Measurements from ENCODE around the gene TMEM187. TPM values are rescaled to one million over a fixed set of nuclear protein-coding genes. Genes with fewer than 3 reads are reported as not detected.

The TMEM187 gene
- polyA plus RNA-seq, 2 donors = 2.5 to 3.3 TPM

DNA sequence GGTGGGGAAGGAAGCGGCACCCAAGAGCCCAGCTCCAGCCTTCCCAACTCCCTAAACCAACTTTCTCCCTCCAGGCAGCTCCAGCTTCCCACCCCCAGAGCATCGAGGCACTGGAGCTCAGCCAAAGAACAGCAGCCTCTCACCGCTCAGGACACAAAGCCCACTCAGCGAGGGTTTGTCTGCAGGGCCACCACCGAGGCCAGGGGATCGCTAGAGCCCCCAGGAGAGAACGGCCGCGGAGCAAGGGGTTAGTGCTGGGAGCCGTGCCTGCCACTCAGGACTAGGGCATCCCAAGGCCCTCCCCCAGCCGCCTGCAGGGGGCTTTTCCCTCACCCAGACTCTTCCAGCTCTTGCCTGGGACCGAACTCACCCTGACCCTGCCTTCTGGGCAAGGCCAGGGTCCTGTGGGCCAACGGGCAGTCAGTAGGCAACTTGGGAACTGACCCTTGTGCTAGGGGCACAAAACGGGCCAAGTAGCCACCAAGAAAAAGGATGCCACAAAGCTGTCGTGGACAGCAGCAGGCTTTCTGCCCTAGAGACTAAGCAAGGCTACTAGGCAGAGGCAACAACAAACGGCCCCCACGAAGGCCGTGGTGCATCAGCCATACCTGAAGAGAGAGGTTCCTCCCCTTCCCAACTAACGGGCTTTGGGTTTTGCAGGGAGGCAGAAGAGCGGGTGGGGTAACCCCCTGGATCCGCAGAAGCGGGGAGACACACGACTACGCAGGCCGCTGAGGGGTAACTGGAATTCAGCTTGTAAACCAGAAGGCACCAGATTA lies 3.2 kb upstream of the TMEM187 start:
- peak overlapping the region; percentile 44 to 90 for H3K4me3 ChIP-seq (ENCODE audit: low read depth in 1 of 2, low read length in 2 of 2)
- WGBS, 2 donors = 7 to 42% methylated on average over 23 to 25 of the region's 25 CpGs
- H3K36me3 ChIP-seq (ENCODE audit: control insufficient read depth in 2 of 2, insufficient read depth in 2 of 2, low read length in 1 of 2) = peaks cover 0 to 1% of the 10 kb centered on the region in 2 donors
- no peaks in the 10 kb centered on the region for H3K9me3 ChIP-seq (ENCODE audit: control insufficient read depth in 2 of 2, insufficient read depth in 1 of 2, low read depth in 1 of 2, low read length in 1 of 2)
- peak overlapping the region; percentile 73 to 88 for H3K27ac ChIP-seq (ENCODE audit: low read depth in 2 of 2, low read length in 1 of 2)
- peaks cover 7 to 33% of the 10 kb centered on the region in 2 donors for H3K4me1 ChIP-seq (ENCODE audit: control insufficient read depth in 2 of 2, insufficient read depth in 2 of 2, low read length in 1 of 2)
- no peaks in the 10 kb centered on the region for H3K27me3 ChIP-seq (ENCODE audit: control insufficient read depth in 1 of 2, insufficient read depth in 2 of 2, low read length in 2 of 2)

DNA sequence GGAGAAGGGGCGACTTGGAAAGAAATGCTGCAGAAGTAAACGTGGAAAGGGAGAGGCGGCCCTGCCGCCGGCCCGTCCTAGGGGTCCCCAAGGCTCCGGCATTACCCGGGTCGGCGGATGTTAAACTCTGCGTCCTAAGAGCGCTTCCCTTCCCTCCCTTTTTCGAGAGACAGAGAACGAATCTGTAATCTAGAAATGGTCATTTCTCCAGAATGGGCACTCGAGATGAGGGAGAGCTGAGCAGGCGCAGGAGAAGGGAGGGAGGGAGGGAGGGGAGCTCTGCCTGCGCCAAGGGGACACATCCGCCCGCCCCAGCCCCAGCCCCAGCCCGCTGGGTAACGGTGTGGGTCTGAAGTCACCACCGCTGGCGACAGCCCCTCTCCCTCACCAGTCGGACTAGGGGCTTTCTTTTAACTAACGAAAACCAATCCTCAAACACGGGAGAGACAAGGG lies 2.6 kb upstream of the TMEM187 start:
- Histone ChIP-seq H3K27me3 (ENCODE audit: control insufficient read depth in 1 of 2, insufficient read depth in 2 of 2, low read length in 2 of 2) (no peaks in the 10 kb centered on the region), H3K36me3 (ENCODE audit: control insufficient read depth in 2 of 2, insufficient read depth in 2 of 2, low read length in 1 of 2) (no peaks in the 10 kb centered on the region), H3K4me3 (ENCODE audit: low read depth in 1 of 2, low read length in 2 of 2) (peak overlapping the region; percentile 44 to 90), H3K9me3 (ENCODE audit: control insufficient read depth in 2 of 2, insufficient read depth in 1 of 2, low read depth in 1 of 2, low read length in 1 of 2) (no peaks in the 10 kb centered on the region), H3K27ac (ENCODE audit: low read depth in 2 of 2, low read length in 1 of 2) (peak overlapping the region; percentile 73 to 88), H3K4me1 (ENCODE audit: control insufficient read depth in 2 of 2, insufficient read depth in 2 of 2, low read length in 1 of 2) (peaks cover 8 to 38% of the 10 kb centered on the region in 2 donors)
- 1 to 16% methylated on average over 21 to 26 of the region's 26 CpGs for WGBS, 2 donors

DNA sequence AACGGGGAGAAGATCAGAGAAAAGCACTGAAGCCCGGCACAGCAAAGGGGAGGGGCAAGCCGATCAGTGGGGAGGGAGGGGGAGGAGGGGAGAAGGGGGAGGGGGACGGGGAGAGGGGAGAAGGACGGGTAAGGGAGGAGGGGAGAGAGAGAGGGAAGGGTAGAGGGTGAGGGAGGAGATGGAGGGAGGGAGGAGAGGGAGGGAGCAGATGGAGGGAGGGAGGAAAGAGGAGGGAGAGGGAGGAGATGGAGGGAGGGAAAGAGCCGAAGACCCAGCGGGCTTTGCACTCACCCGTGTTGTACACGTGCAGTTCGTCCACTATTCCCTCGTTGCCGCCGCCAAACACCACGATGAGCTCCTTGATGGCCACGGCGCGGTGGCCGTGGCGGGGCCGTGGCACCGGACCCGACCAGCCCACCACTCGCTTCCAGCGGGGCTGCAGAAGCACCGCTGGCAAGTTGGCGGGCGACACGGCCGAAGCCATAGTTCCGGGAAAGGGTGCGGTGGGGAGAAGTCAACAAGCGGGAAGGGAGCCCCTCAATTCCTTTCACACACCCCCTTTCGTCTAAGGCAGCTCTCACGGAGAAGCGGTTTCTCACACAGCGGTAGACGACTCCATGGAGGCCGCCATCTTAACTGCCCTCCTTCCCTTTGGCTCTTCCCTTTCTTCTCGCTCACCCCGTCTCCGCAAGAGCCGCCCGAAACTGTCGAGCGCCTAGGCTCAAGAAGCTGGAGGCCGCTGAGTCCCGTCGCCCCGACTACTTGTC lies 2.0 kb upstream of the TMEM187 start:
- Histone ChIP-seq H3K27me3 (ENCODE audit: control insufficient read depth in 1 of 2, insufficient read depth in 2 of 2, low read length in 2 of 2) (no peaks in the 10 kb centered on the region), H3K36me3 (ENCODE audit: control insufficient read depth in 2 of 2, insufficient read depth in 2 of 2, low read length in 1 of 2) (no peaks in the 10 kb centered on the region), H3K4me3 (ENCODE audit: low read depth in 1 of 2, low read length in 2 of 2) (peak overlapping the region; percentile 60 to 90), H3K9me3 (ENCODE audit: control insufficient read depth in 2 of 2, insufficient read depth in 1 of 2, low read depth in 1 of 2, low read length in 1 of 2) (no peaks in the 10 kb centered on the region), H3K4me1 (ENCODE audit: control insufficient read depth in 2 of 2, insufficient read depth in 2 of 2, low read length in 1 of 2) (peaks cover 8 to 38% of the 10 kb centered on the region in 2 donors), H3K27ac (ENCODE audit: low read depth in 2 of 2, low read length in 1 of 2) (peak overlapping the region; percentile 90 to 100)
- WGBS, 2 donors = 0 to 5% methylated on average over 46 to 49 of the region's 49 CpGs

DNA sequence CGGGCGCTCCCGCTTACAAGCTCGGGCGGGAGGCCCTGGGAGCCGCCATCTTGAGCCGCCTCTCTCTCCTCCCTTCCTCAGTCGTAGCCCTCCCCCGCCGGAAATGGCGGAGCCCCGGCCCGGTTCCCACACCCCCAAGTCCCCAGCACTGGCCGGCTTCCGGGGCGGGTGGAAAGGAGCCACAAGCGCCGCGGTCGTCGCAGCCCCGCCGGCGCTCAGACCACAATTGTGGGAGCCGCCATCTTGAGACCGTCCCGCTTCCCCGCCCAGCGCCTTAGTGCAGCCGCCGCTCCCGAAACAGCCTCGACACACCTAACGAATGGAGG lies 1.5 kb upstream of the TMEM187 start:
- Histone ChIP-seq H3K4me3 (ENCODE audit: low read depth in 1 of 2, low read length in 2 of 2) (peak overlapping the region; percentile 60 to 90), H3K9me3 (ENCODE audit: control insufficient read depth in 2 of 2, insufficient read depth in 1 of 2, low read depth in 1 of 2, low read length in 1 of 2) (no peaks in the 10 kb centered on the region), H3K27me3 (ENCODE audit: control insufficient read depth in 1 of 2, insufficient read depth in 2 of 2, low read length in 2 of 2) (no peaks in the 10 kb centered on the region), H3K27ac (ENCODE audit: low read depth in 2 of 2, low read length in 1 of 2) (peak overlapping the region; percentile 90 to 100), H3K36me3 (ENCODE audit: control insufficient read depth in 2 of 2, insufficient read depth in 2 of 2, low read length in 1 of 2) (no peaks in the 10 kb centered on the region), H3K4me1 (ENCODE audit: control insufficient read depth in 2 of 2, insufficient read depth in 2 of 2, low read length in 1 of 2) (peaks cover 8 to 38% of the 10 kb centered on the region in 2 donors)
- WGBS, 2 donors = 1 to 9% methylated on average over 22 to 34 of the region's 34 CpGs

DNA sequence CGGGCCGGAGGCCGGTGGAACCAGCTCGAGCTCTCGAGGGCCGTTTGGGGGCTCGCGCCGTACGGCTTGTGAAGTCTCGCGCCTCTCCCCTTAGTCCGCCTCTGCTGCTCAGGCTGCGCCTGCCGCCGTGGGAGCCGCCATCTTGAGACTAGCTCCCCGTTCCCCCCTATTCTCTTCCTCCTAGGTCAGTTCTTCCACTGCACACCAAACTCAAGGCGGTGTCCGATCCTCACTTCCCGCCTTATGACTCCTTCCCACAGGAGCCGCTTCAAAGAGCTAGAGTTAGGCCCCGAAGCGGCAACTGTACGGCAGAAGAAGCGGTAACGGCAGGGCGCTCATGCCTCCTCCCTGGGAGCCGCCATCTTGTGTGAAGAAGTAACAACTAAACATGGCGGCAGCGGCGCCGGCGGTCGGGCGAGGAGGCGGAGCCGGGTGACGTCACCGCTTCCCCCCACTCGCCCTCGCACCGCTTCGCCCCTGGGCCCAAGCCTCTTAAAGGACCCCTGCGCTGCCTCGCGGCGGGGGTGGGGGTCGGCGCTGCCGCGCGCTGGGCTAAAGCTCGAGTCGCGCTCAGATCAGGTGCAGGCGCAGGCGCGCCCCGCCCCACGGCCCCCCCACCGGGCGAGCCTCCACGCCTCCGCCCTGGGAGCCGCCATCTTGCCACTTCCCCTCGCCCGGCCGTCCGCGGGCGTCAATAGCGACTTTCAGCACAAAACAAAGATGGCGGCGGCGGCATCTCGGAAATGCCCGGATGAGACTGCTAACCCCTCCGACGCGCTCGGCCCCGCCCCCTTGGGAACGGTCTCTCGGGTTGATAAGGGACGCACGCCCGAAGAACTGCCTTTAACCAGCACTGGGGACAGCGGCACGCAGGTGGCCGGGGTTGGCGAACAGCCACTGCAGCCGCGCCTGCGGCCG lies 845 bp upstream of the TMEM187 start, which contains the start of gene HCFC1:
TSS of gene HCFC1 (minus strand) at position 369 of the 918 bp plus-strand sequence. CDS start 978 bp downstream, outside the sequence.
- 0 to 11% methylated on average over 95 to 96 of the region's 96 CpGs for WGBS, 2 donors
- Histone ChIP-seq H3K27ac (ENCODE audit: low read depth in 2 of 2, low read length in 1 of 2) (peak within 1 kb of the TSS; percentile 90 to 100), H3K9me3 (ENCODE audit: control insufficient read depth in 2 of 2, insufficient read depth in 1 of 2, low read depth in 1 of 2, low read length in 1 of 2) (no peaks in the 10 kb centered on the region), H3K27me3 (ENCODE audit: control insufficient read depth in 1 of 2, insufficient read depth in 2 of 2, low read length in 2 of 2) (no peaks in the 10 kb centered on the region), H3K36me3 (ENCODE audit: control insufficient read depth in 2 of 2, insufficient read depth in 2 of 2, low read length in 1 of 2) (no peaks in the 10 kb centered on the region), H3K4me1 (ENCODE audit: control insufficient read depth in 2 of 2, insufficient read depth in 2 of 2, low read length in 1 of 2) (peaks cover 8 to 32% of the 10 kb centered on the region in 2 donors), H3K4me3 (ENCODE audit: low read depth in 1 of 2, low read length in 2 of 2) (peak within 1 kb of the TSS; percentile 60 to 90)

DNA sequence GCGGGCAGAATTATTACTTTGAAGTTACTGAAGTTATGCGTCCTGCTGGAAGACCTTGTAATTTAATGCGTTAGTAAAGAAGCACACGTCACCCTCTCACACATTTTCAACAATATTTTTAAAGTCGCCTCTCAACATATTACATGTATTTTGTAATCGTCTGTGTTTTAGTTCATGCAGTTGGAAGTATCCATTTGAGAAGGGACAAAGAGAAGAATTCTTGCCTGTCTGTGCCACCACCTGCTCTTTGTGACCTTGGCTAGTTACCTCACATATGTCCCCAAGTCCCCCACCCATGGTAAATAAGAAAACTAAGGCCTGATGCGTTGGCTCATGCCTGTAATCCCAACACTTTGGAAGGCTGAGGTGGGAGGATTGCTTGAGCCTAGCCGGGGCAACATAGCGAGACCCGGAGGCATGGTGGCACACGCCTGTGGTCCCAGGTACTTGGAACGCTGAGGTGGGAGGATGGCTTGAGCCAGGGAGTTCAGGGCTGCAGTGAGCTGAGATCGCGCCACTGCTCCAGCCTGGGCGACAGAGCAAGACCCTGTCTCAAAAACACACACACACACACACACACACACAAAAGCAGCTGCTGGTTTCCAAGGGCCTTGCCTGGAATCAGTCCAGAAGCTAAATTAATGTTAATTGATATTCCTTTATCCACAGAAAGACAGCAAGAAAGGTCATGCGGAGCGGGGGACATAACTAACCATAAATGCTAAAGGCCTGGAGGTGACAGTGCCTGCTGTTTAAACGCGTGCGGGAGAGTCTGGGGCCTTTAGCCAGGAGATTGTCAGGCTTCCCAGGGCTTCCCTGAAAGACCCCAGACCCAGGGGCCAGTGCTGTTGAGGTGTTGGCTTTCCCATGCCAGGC lies 811 bp downstream of the TMEM187 start:
- peak overlapping the region; percentile 60 to 90 for H3K4me3 ChIP-seq (ENCODE audit: low read depth in 1 of 2, low read length in 2 of 2)
- H3K27ac ChIP-seq (ENCODE audit: low read depth in 2 of 2, low read length in 1 of 2) = peak overlapping the region; percentile 90 to 100
- H3K36me3 ChIP-seq (ENCODE audit: control insufficient read depth in 2 of 2, insufficient read depth in 2 of 2, low read length in 1 of 2) = no peaks in the 10 kb centered on the region
- 28 to 45% methylated on average over 20 of the region's 20 CpGs for WGBS, 2 donors
- no peaks in the 10 kb centered on the region for H3K9me3 ChIP-seq (ENCODE audit: control insufficient read depth in 2 of 2, insufficient read depth in 1 of 2, low read depth in 1 of 2, low read length in 1 of 2)
- no peaks in the 10 kb centered on the region for H3K27me3 ChIP-seq (ENCODE audit: control insufficient read depth in 1 of 2, insufficient read depth in 2 of 2, low read length in 2 of 2)
- peaks cover 8 to 21% of the 10 kb centered on the region in 2 donors for H3K4me1 ChIP-seq (ENCODE audit: control insufficient read depth in 2 of 2, insufficient read depth in 2 of 2, low read length in 1 of 2)

DNA sequence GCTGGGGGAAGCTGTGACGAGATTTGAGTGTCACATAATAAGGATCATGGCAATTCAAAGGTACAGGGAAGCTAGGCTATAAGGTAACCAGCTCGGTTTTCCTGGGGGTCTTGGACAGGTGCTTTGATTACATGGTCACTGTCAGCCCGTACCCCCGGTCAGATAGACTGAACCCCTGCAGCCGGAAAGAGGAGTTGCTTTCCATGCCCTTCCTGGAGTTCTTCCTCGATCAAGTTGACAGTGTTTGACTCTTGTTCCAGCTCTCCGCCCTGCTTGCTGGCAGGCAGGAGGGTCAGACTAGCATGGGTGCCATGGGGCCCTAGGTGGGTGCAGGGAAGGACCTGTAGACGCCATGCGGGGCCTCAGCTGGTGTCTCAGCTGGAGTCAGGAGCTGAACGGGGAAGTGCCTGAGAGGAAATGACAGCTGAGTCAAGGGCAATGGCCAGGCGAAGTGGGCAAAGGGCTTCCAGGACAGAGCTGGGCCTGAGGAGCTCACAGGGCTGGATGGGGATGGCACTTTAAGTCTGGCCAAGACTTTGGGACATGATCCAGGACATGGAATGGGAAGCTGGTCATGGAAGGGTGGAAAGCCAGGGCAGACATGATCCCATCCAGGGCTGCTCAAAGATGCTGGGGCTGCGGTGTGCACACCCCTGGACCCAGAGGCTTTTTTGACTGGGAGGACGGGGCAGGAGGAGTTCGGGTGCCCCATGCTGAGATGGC lies 1.6 kb downstream of the TMEM187 start:
- Histone ChIP-seq H3K9me3 (ENCODE audit: control insufficient read depth in 2 of 2, insufficient read depth in 1 of 2, low read depth in 1 of 2, low read length in 1 of 2) (no peaks in the 10 kb centered on the region), H3K4me1 (ENCODE audit: control insufficient read depth in 2 of 2, insufficient read depth in 2 of 2, low read length in 1 of 2) (peaks cover 8 to 17% of the 10 kb centered on the region in 2 donors), H3K27me3 (ENCODE audit: control insufficient read depth in 1 of 2, insufficient read depth in 2 of 2, low read length in 2 of 2) (no peaks in the 10 kb centered on the region), H3K27ac (ENCODE audit: low read depth in 2 of 2, low read length in 1 of 2) (peak overlapping the region; percentile 86 to 90), H3K36me3 (ENCODE audit: control insufficient read depth in 2 of 2, insufficient read depth in 2 of 2, low read length in 1 of 2) (no peaks in the 10 kb centered on the region), H3K4me3 (ENCODE audit: low read depth in 1 of 2, low read length in 2 of 2) (no peak overlapping the region)
- WGBS, 2 donors = 64 to 70% methylated on average over 14 of the region's 14 CpGs

DNA sequence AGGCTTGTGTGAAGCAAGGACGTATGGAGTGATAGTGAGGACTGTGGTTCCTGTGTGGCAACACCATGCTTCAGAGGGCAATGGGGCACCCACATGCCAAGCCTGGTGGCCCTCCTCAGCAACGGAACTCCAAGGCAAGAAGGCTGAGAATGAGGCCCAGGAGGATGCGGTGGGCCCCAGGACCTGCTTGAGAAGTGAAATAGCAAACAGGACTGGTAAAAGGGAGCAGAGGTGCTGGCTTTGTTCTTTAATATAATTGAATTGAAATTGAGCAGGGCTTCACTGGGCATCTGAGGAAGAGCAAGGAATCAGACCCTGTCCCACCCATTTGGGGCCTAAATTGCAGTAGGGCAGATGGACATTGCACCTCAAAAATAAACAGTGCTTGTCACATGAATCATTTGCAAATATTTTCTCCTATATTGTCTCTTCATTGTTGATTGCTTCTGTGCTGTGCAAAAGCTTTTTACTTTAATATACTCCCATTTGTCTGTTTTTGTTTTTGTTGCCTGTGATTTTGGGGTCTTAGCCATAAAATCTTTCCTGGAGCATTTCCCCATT lies 2.3 kb downstream of the TMEM187 start:
- Histone ChIP-seq H3K27ac (ENCODE audit: low read depth in 2 of 2, low read length in 1 of 2) (peak overlapping the region; percentile 86 to 90), H3K36me3 (ENCODE audit: control insufficient read depth in 2 of 2, insufficient read depth in 2 of 2, low read length in 1 of 2) (no peaks in the 10 kb centered on the region), H3K9me3 (ENCODE audit: control insufficient read depth in 2 of 2, insufficient read depth in 1 of 2, low read depth in 1 of 2, low read length in 1 of 2) (no peaks in the 10 kb centered on the region), H3K27me3 (ENCODE audit: control insufficient read depth in 1 of 2, insufficient read depth in 2 of 2, low read length in 2 of 2) (no peaks in the 10 kb centered on the region), H3K4me3 (ENCODE audit: low read depth in 1 of 2, low read length in 2 of 2) (no peak overlapping the region), H3K4me1 (ENCODE audit: control insufficient read depth in 2 of 2, insufficient read depth in 2 of 2, low read length in 1 of 2) (peaks cover 6 to 13% of the 10 kb centered on the region in 2 donors)
- WGBS, 2 donors = 70 to 76% methylated on average over 3 of the region's 3 CpGs

Data from esophagus (tissue), 2 donors.